Measurements from ENCODE around the gene PSAP. TPM values are rescaled to one million over a fixed set of nuclear protein-coding genes. Genes with fewer than 3 reads are reported as not detected.

PSAP gene
- total RNA-seq, 1 experiment from 2014 or later = 1,316 TPM

GRCh38 chr10:71805776-71806703 lies 45.0 kb downstream of the PSAP start:
- H3K27me3 ChIP-seq (replicated peaks; ENCODE audit: control insufficient read depth, insufficient read depth, low read length) = no peaks in the 10 kb centered on the region
- Mint-ChIP-seq H3K9me3 (ENCODE audit: unreplicated experiment) (no peaks in the 10 kb centered on the region), H3K27ac (ENCODE audit: unreplicated experiment) (no peak overlapping the region), H3K4me3 (ENCODE audit: unreplicated experiment) (no peak overlapping the region), H3K27me3 (ENCODE audit: insufficient read depth, unreplicated experiment) (no peaks in the 10 kb centered on the region), H3K36me3 (ENCODE audit: insufficient read depth, unreplicated experiment) (peaks cover 25% of the 10 kb centered on the region), H3K4me1 (ENCODE audit: low read depth, unreplicated experiment) (no peaks in the 10 kb centered on the region)
- CTCF ChIA-PET = interaction anchor here (0.6 kb wide), 1 partner anchor 97 kb away, joined by 5 read pairs; no protein-coding TSS in a partner anchor
- H3K36me3 ChIP-seq (ENCODE audit: control insufficient read depth, insufficient read depth, low read length) = no peaks in the 10 kb centered on the region
- POLR2A ChIA-PET = interaction anchor here (0.6 kb wide), 1 partner anchor 32 kb away, joined by 3 read pairs; no protein-coding TSS in a partner anchor
- no peaks in the 10 kb centered on the region for H3K9me3 ChIP-seq
- intact Hi-C loops (cut with micrococcal nuclease; ENCODE audit: unreplicated experiment) = no loop called here
- H3K4me3 ChIP-seq (ENCODE audit: low read depth, low read length) = no peak overlapping the region
- H3K4me1 ChIP-seq = no peaks in the 10 kb centered on the region
- no TSS peak for BruUV-seq (replicated peaks)
- TF ChIP-seq, protein P1, sequence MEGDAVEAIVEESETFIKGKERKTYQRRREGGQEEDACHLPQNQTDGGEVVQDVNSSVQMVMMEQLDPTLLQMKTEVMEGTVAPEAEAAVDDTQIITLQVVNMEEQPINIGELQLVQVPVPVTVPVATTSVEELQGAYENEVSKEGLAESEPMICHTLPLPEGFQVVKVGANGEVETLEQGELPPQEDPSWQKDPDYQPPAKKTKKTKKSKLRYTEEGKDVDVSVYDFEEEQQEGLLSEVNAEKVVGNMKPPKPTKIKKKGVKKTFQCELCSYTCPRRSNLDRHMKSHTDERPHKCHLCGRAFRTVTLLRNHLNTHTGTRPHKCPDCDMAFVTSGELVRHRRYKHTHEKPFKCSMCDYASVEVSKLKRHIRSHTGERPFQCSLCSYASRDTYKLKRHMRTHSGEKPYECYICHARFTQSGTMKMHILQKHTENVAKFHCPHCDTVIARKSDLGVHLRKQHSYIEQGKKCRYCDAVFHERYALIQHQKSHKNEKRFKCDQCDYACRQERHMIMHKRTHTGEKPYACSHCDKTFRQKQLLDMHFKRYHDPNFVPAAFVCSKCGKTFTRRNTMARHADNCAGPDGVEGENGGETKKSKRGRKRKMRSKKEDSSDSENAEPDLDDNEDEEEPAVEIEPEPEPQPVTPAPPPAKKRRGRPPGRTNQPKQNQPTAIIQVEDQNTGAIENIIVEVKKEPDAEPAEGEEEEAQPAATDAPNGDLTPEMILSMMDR (IDR thresholded peaks at IDR 0.05; ENCODE audit: insufficient read depth in 1 of 2, low read depth in 1 of 2, low read length in 1 of 2, severe bottlenecking in 1 of 2, unreplicated experiment in 1 of 2) = no peak
- no peak for DNase-seq

- no peak overlapping the region for H3K4me3 Mint-ChIP-seq (ENCODE audit: unreplicated experiment)
- H3K4me1 Mint-ChIP-seq (ENCODE audit: low read depth, unreplicated experiment) = no peaks in the 10 kb centered on the region
- Histone ChIP-seq H3K4me1 (no peaks in the 10 kb centered on the region), H3K36me3 (ENCODE audit: control insufficient read depth, insufficient read depth, low read length) (no peaks in the 10 kb centered on the region), H3K4me3 (ENCODE audit: low read depth, low read length) (no peak overlapping the region), H3K27me3 (replicated peaks; ENCODE audit: control insufficient read depth, insufficient read depth, low read length) (no peaks in the 10 kb centered on the region), H3K9me3 (no peaks in the 10 kb centered on the region)
- intact Hi-C loops (cut with micrococcal nuclease; ENCODE audit: unreplicated experiment) = no loop called here
- no TSS peak for BruUV-seq (replicated peaks)
- no peaks in the 10 kb centered on the region for H3K27me3 Mint-ChIP-seq (ENCODE audit: insufficient read depth, unreplicated experiment)
- H3K9me3 Mint-ChIP-seq (ENCODE audit: unreplicated experiment) = no peaks in the 10 kb centered on the region
- ChIA-PET CTCF (no interaction called here), POLR2A (no interaction called here)
- TF ChIP-seq, protein P1 (IDR thresholded peaks at IDR 0.05; ENCODE audit: insufficient read depth in 1 of 2, low read depth in 1 of 2, low read length in 1 of 2, severe bottlenecking in 1 of 2, unreplicated experiment in 1 of 2) = no peak
- no peak for DNase-seq
- no peak overlapping the region for H3K27ac Mint-ChIP-seq (ENCODE audit: unreplicated experiment)
- H3K36me3 Mint-ChIP-seq (ENCODE audit: insufficient read depth, unreplicated experiment) = peaks cover 5% of the 10 kb centered on the region
Measured at GRCh38 chr10:71804077-71804476, 47.0 kb downstream of the PSAP start.

- no peaks in the 10 kb centered on the region for H3K4me1 ChIP-seq
- Mint-ChIP-seq H3K9me3 (ENCODE audit: unreplicated experiment) (no peaks in the 10 kb centered on the region), H3K36me3 (ENCODE audit: insufficient read depth, unreplicated experiment) (no peaks in the 10 kb centered on the region), H3K4me3 (ENCODE audit: unreplicated experiment) (no peak overlapping the region), H3K27me3 (ENCODE audit: insufficient read depth, unreplicated experiment) (no peaks in the 10 kb centered on the region), H3K27ac (ENCODE audit: unreplicated experiment) (no peak overlapping the region), H3K4me1 (ENCODE audit: low read depth, unreplicated experiment) (no peaks in the 10 kb centered on the region)
- H3K27me3 ChIP-seq (replicated peaks; ENCODE audit: control insufficient read depth, insufficient read depth, low read length) = no peaks in the 10 kb centered on the region
- ChIA-PET CTCF (no interaction called here), POLR2A (no interaction called here)
- DNase-seq = no peak
- no peaks in the 10 kb centered on the region for H3K9me3 ChIP-seq
- TF ChIP-seq, protein P1 (IDR thresholded peaks at IDR 0.05; ENCODE audit: insufficient read depth in 1 of 2, low read depth in 1 of 2, low read length in 1 of 2, severe bottlenecking in 1 of 2, unreplicated experiment in 1 of 2) = no peak
- no TSS peak for BruUV-seq (replicated peaks)
- intact Hi-C loops (cut with micrococcal nuclease; ENCODE audit: unreplicated experiment) = no loop called here
- H3K36me3 ChIP-seq (ENCODE audit: control insufficient read depth, insufficient read depth, low read length) = no peaks in the 10 kb centered on the region
- H3K4me3 ChIP-seq (ENCODE audit: low read depth, low read length) = no peak overlapping the region
Measured at GRCh38 chr10:71802715-71803488, 48.1 kb downstream of the PSAP start.
